HG02970 (cell line): ENCODE measurements around the gene ASH1L.
A peak's percentile ranks its signal among the peaks of the same experiment; 100 is the strongest.
"Not testable (repeated sequence)": the region's sequence is repeated elsewhere in the genome, so short reads cannot be mapped to it uniquely, and the experiment has no call there.

ENCODE experiments used
- ATAC-seq: cut with Tn5 transposase; IDR thresholded peaks from one replicate; pipeline ENCODE4 v1.9.1; 2021; ENCODE audit warnings: mild to moderate bottlenecking, moderate library complexity, moderate number of reproducible peaks; ENCODE audit not compliant: unreplicated experiment, low FRiP score

Gene ASH1L

DNA sequence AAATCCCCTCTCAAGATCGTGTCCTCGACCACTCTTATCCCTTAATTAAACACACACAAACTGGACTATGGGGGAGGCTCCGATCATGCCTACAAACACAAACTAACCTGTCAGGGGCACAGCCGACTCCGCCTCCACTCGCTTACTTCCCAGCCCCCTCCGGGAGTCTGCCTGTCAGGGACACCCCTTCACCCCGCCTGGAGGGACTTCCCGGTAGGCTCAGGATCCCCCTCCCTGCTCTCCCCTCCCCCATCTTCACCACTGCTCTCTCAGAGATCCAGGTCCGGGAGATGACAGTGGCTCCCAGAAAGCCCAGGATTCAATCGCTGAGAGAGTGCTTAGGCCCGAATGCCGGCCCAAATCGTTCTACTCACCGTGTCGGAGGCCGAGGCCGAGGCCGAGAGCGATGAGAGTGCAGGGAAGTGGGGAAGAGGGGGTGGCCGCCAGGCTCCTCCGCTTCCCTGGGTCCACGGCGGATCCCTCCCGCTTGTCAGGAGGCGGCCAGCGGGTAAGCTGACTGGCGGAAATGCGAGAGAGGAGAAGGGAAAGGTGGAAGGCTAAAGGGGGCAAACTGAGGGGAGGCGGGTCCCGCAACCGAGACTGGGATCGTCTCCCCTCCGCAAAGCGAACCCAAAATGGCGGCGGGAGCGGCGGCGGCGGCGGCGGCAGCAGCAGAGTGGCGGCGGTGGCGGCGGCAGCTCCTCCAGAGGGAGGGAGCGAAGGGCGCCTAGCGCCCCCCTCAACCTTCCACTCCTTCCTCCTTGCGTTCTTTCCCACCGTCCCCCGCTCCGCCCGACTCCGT lies 623 bp downstream of the ASH1L start:
- peak; percentile 26 for ATAC-seq

DNA sequence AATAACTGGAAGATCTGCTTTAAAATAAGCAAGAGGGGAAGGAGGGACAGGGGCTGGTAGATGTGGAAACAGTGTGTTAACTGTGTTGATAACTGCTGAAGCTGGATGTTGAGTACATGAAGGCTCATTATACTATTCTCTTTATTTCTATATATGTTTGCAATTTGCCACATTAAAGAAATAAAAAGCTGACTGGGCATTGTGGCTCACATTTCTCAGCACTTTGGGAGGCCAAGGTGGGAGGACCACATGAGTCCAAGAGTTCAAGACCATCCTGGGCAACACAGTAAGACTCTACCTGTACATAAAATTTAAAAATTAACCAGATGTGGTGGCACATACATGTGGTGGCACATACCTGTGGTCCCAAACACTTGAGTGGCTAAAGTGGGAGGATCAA lies 6.7 kb downstream of the ASH1L start:
- ATAC-seq: no peak

DNA sequence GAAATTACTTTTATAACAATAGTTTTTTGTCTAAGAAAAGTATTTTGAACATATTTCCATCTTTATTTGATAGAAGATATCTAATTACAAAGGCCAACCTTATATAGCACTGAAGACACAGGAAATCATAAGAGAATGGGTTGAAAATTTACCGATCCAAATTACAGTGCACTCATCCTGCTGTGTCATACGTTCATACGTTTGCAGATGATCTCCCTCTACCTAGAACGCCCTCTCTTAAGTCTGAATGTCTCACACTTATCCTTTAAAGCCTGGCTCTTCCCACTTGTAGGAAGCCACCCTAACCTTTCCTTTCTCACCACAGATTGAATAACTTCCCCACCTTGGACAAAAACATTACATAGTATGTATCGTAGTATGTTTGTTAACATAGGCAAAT lies 9.3 kb downstream of the ASH1L start:
- ATAC-seq: no peak

DNA sequence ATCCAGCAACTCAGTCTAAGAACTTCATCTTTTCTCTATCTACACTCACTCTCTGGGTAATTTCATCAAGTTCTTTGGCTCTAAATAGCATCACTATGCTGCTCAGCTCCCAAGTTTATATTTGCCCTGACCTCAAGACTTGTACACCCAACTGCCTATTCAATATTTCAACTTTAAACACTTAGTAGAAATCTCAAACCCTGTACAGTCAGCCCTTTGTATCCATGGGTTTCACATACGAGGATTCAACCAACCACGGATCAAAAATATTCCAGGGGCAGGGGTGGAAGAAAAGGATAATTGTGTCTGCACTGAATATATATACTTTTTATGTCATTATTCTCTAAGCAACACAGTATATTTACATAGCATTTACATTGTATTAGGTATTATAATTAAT lies 13.9 kb downstream of the ASH1L start:
- ATAC-seq: no peak

DNA sequence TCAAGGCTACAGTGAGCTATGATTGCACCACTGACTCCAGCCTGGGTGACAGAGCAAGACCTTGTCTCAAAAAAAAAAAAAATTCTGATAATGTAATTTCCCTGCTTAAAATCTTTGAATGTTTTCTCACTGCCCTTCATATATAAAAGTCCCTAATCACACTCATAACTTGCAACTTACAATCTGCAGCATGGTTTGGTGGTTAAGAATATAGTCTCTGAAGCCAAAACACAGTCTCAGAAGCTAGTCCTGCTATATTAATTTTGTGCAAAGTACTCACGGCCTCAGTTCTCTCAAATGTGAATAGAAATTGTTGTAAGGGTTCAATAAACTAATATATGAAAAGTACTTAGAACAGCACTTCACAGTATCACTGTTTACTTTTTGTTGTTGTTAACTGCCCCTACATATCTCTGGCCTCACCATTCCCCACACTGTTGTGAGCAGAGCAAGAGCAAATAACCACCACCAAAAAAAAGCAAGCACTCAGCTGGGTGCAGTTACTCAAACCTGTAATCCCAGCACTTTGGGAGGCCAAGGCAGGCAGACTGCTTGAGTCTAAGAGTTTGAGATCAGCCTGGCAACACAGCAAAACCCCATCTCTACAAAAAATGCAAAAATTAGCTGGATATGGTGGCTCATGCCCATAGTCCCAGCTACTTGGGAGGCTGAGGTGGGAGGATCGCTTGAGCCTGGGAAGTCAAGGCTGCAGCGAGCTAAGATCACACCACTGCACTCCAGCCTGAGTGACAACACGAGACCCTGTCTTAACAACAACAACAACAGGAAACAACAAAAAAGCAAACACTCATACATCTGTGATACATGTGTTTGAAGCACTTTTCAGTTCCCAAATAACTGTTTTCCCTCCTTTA lies 22.4 kb downstream of the ASH1L start:
- ATAC-seq: no peak

DNA sequence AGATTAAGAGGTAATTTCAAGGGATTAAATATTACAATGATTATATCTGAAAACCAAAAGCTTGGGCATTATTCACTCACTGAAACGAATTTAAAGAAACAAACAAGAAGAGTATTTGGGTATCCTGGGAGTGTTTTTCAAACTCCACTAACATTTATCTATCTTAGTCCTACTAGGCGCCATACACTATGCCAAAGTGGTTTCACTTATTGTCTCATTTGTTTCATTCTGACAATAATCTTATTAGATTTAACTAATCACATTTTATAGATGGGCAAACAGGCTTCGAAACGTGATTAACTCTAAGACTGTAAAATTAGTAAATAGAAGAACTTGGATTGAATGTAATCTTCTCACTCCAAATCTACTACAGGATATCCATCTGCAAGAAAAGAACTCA lies 25.4 kb downstream of the ASH1L start:
- ATAC-seq: no peak

DNA sequence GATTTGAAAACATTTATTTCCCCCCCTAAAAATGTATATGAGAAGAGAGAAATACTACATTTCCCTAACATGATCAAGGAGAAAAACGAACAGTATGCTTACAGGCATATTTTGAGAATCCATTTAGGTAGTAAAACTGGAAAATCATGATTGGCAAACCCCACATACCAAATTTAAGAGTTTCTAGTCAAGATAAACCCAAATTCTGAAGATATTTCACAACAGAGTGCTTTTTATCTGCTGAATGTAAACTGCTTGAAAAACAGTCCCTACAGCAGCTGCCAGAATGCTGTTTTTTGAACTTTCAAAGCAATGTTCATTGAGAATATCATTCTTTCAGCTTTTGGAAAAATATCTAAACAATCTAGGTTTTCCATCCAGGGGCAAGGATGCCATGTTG lies 31.0 kb downstream of the ASH1L start:
- ATAC-seq: no peak

DNA sequence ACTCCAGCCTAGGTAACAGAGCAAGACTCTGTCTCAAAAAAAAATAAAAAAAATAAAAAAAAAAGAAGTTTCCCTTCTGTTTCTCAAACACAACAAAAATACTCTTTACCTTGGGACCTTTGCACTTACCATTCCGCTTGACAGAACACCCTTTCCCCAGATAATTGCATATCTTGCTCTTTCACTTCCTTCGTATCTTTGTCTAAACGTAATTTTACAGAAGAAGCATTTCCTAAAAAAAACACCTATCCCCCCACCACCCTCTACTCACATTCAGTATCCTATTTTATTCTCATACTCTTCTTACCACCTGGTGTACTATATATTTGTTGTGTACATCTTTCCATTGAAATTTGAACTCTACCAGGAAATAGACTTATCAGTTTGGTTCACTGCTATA lies 32.7 kb downstream of the ASH1L start:
- no peak for ATAC-seq

DNA sequence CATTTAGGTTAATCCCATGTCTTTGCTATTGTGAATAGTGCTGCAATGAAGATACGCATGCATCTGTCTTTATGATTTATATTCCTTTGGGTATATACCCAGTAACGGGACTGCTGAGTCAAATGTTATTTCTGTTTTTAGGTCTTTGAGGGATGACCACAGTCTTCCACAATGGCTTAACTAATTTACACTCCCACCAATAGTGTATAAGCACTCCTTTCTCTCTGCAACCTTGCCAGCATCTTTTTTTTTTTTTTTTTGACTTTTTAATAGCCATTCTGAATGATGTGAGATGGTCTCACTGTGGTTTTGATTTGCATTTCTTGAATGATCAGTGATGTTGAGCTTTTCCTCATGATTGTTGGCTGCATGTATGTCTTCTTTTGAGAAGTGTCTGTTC lies 33.5 kb downstream of the ASH1L start:
- no peak for ATAC-seq

DNA sequence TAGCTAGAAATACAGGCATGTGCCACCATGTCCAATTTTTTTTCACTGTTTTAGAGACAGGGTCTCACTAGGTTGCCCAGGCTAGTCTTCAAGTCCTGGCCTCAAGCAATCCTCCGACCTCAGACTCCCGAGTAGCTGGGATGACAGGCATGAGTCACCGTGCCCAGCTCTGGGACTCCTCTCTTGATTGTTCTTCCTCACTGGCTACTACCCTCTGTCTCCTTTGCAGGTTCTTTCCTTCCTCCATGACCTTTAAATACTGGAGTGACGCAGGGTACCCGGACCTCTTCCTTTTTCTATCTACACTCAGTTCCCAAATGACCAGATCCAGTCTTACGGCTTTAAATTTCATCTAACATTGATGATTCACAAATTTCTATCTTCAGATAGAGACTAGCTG lies 34.9 kb downstream of the ASH1L start:
- no peak for ATAC-seq

DNA sequence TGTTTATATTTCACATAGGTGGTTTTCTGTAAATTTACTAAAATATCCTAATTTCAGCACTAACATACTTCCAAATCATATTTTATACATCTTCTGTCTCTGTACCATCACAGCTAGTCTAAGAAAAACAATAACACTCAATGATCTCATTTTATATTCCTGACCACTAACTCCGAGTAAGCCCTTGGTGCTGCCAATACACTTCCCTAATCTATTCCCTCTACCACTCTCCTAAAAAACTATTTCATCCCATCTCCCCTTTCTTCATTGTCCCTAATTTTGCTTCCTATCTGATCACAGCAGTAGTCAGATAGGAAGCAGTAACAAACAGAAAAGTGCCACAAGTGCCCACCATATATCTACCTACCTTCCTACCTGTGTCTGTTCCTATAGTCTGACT lies 36.2 kb downstream of the ASH1L start:
- no peak for ATAC-seq

DNA sequence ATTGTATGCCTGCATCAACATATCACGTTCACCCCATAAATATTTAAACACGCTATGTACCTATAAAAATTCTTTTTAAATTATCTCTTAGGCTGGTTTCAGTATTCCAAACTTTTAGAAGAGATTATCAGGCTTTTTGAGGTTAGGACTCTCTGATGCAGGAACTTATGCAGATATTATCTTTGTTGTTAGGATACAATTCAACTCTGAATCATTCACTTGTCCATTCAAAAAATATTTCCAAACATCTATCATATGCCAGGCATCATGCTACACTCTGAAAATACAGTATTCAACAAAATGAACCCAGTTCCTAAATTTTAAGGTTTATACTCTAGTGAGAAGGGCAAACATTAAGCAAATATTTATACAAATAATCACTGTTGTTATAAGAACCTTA lies 40.5 kb downstream of the ASH1L start:
- ATAC-seq: no peak

DNA sequence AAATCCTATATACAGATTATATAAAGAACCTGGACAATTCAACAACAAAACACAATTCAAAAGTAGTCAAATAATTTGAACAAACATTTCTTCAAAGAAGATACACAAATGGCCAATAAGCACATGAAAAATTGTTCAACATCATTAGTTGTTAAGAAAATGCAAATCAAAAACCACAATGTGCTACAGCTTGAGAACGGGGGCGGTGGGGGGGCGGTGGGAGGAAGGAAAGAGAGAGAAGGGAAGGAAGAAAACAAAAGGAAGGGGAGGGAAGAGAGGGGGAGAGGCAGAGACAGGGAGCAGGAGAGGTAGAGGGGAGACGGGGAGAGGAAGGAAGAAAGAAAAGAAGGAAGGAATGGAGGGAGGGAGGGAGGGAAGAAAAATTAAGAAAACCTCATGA lies 44.1 kb downstream of the ASH1L start:
- ATAC-seq: no peak

DNA sequence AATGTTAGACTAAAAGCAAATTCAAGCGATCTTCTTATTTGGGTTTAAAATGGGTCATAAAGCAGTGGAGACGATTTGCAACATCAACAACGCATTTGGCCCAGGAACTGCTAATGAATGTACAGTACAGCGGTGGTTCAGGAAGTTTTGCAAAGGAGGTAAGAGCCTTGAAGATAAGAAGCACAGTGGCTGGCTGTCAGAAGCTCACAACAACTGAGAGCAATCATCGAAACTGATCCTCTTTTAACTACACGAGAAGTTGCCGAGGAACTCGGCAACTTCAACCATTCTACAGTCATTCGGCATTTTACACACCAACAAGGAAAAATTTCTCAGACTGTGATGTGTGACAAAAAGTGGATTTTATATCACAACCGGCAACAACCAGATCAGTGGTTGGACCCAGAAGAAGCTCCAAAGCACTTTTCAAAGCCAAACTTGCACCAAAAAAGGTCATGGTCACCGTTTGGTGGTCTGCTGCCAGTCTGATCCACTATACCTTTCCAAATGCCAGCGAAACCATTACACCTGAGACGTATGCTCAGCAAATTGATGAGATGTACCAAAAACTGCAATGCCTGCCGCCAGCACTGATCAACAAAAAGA lies 47.9 kb downstream of the ASH1L start:
- no peak for ATAC-seq

DNA sequence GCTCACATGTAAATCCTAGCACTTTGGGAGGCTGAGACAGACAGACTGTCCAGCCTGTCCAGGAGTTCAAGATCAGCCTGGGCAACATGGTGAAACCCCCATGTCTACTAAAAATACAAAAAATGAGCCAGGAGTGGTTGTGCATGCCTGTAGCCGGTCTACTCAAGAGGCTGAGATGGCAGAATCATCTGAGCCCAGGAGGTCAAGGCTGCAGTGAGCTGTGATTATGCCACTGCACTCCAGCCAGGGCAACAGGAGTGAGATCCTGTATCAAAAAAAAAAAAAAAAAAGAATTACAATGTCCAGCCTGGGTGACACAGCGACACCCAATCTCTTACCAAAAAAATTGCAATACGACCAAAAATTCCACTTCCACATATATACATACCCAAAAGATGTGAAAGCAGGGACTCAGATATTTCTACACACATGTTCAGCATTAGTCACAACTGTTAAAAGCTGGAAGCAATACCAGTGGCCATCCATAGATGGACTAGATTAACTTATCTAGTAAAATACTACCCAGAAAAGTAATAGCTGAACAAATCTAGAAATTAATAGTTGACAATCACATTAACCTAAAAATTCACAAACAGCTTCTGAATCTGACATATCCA lies 49.2 kb downstream of the ASH1L start:
- no peak for ATAC-seq

DNA sequence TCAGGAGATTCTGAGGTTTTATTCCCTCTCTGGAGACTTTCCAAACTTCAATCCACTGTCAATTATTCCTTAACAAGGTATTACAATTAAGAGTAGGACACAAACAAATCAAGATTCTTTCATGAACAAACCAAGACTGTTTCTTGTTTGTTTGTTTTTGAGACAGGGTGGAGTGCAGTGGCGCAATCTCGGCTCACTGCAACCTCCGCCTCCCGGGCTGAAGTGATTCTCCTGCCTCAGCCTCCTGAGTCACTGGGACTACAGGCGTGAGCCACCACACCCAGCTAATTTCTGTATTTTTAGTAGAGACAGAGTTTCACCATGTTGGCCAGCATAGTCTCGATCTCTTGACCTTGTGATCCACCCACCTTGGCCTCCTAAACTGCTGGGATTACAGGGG lies 51.2 kb downstream of the ASH1L start:
- not testable (repeated sequence) for ATAC-seq

DNA sequence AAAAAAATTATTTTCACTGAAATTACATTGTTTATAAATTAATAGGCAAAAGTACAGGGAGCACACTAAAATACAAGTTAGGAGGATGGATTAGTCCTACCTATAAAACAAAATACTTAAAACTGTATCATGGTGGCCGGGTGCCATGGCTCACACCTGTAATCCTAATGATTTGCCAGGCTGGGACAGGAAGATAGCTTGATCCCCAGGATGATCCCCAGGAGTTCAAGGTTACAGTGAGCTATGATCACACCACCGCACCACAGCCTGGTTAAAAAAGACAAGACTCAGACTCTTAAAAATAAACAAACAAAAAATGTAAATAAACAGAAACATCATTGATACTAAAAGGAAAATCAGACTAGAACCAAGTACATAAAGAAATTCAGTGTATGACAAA lies 53.5 kb downstream of the ASH1L start:
- no peak for ATAC-seq

DNA sequence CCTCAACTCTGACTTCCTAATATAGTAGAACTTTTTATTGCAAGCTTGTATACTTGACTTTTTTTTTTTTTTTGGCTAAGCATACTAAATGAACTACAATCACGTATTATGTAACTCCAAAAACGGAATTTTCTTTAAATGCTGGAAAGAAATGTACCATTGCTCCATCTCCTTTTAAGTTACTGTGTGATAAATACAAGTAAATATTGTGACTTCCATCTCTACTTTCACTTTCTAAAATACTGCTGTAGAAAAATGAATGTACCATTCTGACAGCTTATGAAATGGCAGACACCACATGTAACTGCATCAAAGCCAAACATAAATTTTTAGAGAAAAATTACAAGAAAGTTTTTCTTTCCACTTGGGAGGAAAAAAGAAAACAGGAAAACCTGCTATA lies 54.7 kb downstream of the ASH1L start:
- no peak for ATAC-seq

DNA sequence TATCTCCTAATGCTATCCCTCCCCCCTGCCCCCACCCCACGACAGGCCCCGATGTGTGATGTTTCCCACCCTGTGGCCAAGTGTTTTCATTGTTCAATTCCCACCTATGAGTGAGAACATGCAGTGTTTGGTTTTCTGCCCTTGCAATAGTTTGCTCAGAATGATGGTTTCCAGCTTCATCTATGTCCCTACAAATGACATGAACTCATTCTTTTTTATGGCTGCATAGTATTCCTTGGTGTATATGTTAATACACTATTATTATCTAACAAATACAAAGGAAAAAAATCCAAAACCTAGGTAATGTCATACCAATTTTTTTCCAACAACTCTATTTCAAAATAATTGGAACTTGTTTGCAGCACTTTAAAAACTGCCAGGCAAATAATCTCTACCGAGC lies 56.6 kb downstream of the ASH1L start:
- not testable (repeated sequence) for ATAC-seq

DNA sequence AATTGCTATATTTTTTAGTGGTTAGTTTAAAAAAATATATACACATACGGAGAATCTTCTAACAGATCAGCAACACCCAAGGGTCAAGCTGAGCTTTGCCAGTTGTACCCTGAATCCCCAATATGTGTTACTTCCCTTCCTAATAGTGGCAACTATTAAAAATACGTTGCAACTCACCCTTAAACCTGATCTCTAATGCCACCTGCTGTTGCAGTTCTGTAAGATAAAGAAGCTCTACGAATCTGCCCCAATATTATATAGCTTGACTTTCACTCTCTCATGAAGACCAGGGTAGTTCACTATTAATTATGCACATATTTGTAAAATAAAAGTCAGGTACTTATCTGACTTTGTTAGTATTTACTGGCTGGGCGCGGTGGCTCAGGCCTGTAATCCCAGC lies 58.4 kb downstream of the ASH1L start:
- ATAC-seq: no peak
